NCI-H526 treated with DMSO at 0.1 percent for 48 hours (cell line): Measurements from ENCODE around the gene PAPPA.
A peak's percentile ranks its signal among the peaks of the same experiment; 100 is the strongest.

Experiments
- DNase-seq: peaks from one replicate; lab custom pipeline; 2025; lab: John Stamatoyannopoulos, UW

Gene PAPPA

DNA sequence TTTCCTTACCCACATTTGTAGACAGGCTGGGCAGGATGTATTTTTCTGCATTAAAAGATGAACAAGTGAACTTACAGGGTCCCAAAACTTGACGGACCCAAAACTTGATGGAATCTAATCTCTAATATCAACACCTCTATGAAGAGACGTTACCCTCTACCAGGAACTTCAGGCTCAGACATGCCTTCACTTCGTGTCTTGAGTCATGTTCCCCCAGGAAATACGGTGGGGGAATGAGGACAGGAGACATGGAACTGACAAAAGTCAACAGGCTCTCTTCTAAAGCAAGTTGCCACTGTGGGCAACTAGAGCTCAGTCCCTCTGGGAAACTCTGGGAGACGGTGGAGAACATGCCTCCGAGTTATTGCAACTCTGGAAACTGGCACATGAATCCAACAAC is 196.1 kb downstream of the PAPPA start:
- no peak for DNase-seq

DNA sequence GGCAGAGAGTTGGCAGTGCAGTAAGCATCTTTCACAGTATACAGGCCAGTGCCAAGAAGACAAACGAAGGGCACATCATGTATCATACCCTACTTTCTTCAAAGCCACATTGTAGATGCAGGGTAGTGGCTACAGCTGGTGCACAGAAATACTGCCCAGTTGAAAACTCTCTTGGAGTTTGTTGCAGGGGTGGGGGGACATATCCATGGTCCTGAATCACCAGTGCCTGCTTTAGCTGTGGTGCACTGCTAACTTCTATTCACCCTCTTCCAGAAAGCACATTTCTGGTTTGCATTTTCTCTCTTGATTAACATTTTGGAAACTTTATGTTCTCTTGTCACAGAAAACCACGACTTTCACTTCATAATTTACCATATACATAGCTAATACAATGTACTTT is 196.6 kb downstream of the PAPPA start:
- DNase-seq: no peak

DNA sequence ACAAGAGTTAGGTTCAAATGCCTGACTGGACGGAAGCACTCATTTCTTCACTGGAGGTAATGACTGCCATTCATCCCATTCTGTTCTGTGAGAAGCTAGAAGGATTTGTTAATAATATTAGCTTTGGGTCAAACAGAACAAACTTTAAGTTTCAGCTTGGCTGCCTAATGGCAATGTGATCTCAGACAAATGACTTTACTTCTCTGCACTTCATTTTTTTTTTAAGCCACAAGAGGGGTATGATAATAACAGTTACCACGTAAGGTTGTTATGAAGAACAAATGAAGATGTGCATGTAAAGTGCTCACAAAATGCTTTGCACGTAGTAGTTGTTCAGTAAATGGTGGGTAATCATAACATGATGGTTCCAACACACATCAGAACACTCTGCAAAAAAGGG is 199.4 kb downstream of the PAPPA start:
- no peak for DNase-seq

DNA sequence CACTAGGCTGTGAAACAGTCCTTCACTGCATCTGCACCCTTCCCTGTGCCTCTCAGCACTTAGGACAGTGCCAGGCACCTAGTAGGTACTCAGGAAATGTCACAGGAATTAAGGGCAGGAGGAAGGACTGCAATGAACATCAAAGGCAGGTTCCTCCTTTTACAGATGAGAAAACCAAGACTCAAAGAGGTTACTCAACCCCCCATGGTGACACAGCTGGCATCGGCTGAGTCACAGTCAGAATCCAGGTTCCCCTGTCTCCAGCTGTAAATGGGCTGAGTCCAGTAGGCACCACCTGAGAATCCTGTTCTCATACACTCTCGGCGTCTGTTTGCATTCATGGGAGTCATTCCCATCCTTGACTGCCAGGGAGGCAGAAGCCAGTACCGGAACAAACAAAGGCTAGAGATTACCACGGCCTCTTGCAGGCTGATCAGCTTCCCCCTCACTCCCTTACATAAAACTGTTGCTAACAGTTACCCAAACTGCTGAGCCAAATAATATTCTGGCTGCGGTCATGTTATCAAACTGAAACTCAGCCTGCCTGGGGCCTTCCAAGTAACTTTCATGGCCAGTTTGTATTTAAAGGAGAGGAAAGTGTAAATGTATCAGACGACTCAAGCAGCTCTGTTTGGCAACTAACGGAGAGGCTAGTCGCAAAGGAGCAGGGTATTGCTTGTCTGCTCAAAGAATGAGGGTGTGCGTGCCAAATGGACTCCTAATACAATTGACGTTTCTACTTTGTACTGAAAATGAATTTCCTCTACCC is 201.7 kb downstream of the PAPPA start:
- no peak for DNase-seq

GRCh38 chr9:116358251-116358650 is 204.7 kb downstream of the PAPPA start:
- DNase-seq: no peak

GRCh38 chr9:116360016-116360415 is 206.4 kb downstream of the PAPPA start:
- DNase-seq: no peak

DNA sequence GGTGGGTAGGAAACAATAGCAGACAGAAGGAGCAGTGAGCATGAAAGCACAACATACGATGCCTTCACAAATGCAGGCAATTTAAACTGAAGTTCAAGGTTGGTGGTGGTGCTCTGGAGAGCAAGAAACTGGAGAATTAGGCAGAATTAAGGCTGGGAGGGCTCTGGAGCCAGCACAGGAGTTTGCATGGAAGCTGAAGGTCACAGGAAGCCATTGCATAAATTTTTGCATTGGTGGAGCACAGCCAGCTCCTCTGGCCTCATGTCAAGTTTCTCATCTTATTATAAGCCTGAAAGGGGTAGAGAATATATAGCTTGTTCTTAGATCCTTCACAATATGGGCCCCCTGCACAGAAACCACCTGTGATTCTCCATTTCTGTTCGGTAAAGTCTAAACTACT is 207.4 kb downstream of the PAPPA start:
- DNase-seq: no peak

DNA sequence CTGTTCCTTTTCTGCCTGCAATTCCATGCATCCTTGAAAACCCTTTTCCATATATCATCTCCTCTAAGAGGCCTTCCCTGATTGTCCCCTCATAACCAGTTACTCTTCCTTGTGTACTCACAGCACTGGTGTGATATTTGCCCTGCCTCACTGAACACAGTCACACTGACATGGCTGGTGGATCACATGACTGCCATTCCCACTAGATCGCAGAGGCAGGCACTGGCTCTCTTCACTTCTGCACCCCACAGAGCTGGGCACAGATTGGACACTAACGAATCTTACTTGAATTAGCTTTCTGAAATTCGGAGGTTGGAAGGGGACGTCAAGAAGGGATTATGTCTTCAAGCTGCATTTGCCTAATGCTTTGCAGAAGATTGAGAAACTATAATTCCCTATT is 208.0 kb downstream of the PAPPA start:
- no peak for DNase-seq

GRCh38 chr9:116362493-116362892 is 208.9 kb downstream of the PAPPA start:
- DNase-seq: no peak

- DNase-seq: peak; percentile 38
These were observed 211.5 kb downstream of the PAPPA start for GRCh38 chr9:116365056-116365471.

GRCh38 chr9:116366241-116366640 is 212.7 kb downstream of the PAPPA start:
- no peak for DNase-seq

DNA sequence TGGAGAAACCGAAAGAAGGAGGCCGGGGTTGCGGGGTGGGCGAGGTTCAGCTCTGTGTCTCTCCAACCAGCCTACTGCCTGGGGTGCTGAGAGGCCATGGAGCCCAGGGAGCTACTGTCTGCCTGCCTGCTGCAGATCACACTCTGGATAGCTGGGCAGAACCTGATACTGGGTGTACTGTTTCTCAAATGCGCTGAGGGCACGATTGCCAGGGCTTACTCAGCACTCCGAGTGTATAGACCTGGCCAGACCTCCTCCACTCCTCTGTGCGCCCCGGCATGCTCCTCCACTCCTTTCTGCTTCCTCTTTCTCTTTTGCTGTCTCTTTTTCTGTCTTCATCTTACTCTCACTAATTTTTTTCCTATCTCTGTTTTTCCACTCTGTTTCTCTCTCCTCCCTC is 215.1 kb downstream of the PAPPA start:
- DNase-seq: no peak

DNA sequence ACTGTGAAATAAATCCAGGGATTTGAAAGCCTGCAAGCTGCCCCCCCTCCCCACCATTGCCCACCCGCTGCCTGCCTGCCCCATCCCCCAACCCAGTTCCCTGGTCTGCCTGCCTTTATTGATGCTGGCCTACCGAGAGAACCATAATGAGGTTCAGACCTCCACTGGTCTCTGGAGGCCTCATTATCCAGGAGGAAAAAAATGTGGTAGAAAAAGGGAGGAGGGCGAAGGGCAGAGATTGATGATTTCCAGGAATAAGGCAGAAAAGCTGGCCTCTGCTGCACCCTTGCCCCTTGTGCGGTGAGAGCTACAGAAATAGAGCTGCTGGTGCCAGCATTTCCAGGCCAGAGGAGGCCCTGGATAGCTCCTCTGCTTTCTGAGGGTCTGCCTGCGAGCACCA is 216.1 kb downstream of the PAPPA start:
- DNase-seq: no peak

DNA sequence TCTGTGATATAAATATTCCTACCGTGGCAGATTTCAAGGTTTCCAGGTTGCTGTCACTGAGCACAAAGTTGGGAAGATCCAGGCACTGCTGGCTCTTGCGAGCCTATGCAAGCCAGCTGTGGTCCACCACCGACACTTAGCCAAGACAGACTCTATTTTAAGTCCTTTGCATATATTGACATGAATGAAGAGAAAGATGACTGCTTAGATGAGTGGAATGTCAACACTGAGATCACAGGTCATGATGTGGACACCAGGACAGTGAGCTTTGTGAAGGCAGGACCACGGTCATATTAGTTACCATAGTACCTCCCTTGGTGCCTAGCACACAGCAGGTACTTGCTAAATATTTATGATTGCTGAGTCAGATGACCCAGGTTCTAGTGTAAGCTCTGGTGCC is 217.0 kb downstream of the PAPPA start:
- DNase-seq: no peak

DNA sequence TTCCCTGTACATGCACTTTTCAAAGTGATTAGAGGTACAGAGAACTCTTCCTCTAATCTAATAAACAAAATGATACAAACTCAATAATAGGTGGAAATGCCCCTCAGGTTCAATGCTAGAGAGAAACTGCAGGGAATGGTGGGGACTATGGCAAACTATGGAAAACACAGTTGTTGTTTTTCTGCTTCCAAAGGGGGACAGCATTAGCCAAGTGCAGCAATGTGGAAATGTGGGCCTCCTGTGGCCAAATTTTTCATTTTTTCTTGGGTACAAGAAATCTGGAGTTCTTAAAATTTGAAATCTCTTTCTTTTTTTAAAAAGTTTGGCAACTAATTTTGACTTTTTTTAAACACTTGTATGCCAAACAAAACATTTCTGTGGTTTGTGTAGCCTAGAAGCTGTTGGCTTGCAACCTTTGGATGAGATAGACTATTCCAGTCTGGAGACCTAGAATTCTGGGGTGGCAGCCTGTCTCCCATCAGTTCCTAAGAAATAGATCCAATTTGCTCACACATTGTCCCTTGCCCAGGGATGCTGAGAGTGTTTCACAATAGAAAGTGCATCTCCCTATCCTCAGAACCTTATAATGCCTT is 218.6 kb downstream of the PAPPA start:
- DNase-seq: no peak

DNA sequence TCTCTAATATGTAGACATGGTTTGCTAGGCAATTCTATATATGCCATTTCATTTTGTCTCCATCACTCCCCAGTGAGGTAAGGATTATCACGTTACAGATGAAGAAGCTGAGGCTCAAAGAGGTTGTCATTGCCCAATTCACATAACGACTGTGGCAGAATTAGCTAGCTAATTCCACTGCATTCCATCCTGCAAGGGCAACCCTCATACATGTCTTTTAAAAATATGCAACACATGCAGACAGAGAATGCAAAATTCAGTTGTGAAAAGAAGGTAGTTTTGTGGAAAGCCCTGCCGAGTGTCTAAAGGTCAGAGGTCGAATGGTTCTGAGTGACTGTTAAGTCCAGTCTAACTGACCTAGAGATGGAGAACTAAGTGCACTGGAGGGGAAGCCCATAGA is 219.2 kb downstream of the PAPPA start:
- DNase-seq: no peak

GRCh38 chr9:116377179-116377798 is 223.7 kb downstream of the PAPPA start:
- DNase-seq: no peak

DNA sequence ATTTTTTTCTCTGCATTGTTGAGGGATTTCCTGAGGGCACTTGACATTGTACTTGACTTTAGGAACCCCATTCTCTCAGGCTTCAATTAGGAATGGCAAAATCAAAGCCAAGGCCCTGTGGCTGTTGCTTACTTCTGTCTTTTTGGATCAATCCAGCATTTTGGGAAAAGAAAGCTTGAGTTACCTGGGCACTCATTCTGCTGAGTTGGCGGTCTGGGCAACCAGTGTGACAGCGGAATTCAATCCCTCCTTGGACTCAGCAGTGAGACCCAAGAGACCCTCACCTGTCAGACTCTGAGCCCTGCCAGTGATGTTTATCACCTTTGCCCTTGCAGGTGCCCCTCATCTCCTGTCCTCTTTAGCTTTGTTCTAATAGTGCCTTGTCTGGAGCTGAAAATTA is 225.3 kb downstream of the PAPPA start:
- DNase-seq: no peak

GRCh38 chr9:116379821-116380220 is 226.2 kb downstream of the PAPPA start:
- DNase-seq: no peak

DNA sequence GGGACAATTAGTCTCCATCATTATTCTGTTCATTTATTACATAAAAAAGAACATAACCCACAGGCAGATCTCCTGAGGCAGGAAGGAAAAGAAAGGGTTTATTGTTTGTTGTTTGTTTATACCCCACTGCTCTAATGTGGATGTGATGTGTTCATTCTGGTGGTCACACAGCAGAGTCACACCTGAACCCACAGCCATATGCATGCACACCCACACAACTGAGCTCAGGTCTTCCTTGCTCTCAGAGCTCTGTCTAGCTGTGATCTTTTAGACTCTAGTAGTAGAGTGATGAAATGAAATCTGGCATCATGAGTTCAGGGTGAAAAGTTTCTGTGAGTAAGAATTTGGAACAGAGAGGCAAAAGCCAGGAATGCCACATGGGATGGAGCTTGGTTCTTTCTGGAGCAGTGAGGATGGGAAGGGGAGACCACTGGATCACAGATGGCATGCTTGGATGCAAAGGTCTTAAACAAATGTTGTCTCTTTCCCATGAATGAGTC is 227.0 kb downstream of the PAPPA start:
- DNase-seq: no peak

- no peak for DNase-seq
These were observed 227.8 kb downstream of the PAPPA start for GRCh38 chr9:116381350-116381749.

- no peak for DNase-seq
These were observed 228.5 kb downstream of the PAPPA start for GRCh38 chr9:116382053-116382452.

DNA sequence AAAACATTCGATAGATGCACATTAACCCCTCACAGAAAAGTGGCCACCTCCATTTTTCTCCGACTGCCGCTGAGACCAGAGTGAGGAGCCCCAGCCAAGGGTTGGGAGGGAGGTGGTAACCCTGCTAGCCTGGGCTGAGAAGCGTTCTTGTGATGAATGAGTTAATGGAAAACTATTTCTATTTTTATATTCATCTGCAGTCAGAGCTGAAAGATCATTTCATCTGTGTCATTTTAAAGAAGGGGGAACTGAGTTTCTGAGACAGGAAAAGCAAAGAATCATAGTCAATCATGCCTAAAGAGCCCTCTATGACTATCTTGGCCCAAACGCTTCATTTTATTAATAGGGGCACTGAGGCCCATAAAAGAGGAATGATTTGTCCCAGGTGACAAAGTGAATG is 229.5 kb downstream of the PAPPA start:
- DNase-seq: no peak
